H1 (cell line): ENCODE measurements around the gene OR51B2. TPM values are rescaled to one million over a fixed set of nuclear protein-coding genes. Genes with fewer than 3 reads are reported as not detected.

ENCODE experiments used
- JUND ChIP-seq: IDR thresholded peaks from 2 replicates; pipeline ENCODE4 v1.6.1; 2011; ENCODE audit warnings: mild to moderate bottlenecking, improper control_type of control experiment, low read length
- SRF ChIP-seq: IDR thresholded peaks from 2 replicates; pipeline ENCODE4 v1.6.1; 2011; ENCODE audit warnings: mild to moderate bottlenecking, low read depth, low read length, moderate library complexity
- polyA plus RNA-seq, 7 experiments: library from polyadenylated mRNA; depleted of rRNA in 3 of 7; stranded (reverse) in 5 of 7; unstranded in 2 of 7; fragments of >200 nt in 5 of 7; fragments of 200-250 nt in 2 of 7; gene quantifications; 1 replicate in 5 of 7; 2 replicates in 1 of 7; 4 replicates in 1 of 7; pipeline versions ENCODE4 v1.2.1 to v1.2.3, GENCODE V29; 2011 to 2013; ENCODE audit warnings: missing spikeins in 2 of 7, mixed read lengths in 2 of 7
- total RNA-seq: library from RNA; stranded (reverse); fragmentation: NEBNext Ultra II Directional; extraction: Animal tissue kit (Norgen Biotek cat#: 25700); gene quantifications from 2 replicates; pipeline ENCODE4 v1.2.1, GENCODE V29; 2021

The OR51B2 gene
- total and polyA plus RNA-seq, 2 of the 8 experiments (the other 6 are each of a cell fraction or from before 2014, with no cell fraction given) = not detected

GRCh38 chr11:5364214-5364613, 40.1 kb upstream of the OR51B2 start (continued):
- TF ChIP-seq JUND (no peak), SRF (no peak)
